GDM1 (cell line): ENCODE results near the gene RAPSN.
A peak's percentile ranks its signal among the peaks of the same experiment; 100 is the strongest.

Experiments used
- DNase-seq: peaks from one replicate; lab custom pipeline; 2025; lab: John Stamatoyannopoulos, UW

RAPSN gene

GRCh38 chr11:47464483-47464882 lies 15.5 kb upstream of the RAPSN start:
- DNase-seq: no peak

- DNase-seq: no peak
Measured at GRCh38 chr11:47461876-47462275, 12.9 kb upstream of the RAPSN start.

DNA sequence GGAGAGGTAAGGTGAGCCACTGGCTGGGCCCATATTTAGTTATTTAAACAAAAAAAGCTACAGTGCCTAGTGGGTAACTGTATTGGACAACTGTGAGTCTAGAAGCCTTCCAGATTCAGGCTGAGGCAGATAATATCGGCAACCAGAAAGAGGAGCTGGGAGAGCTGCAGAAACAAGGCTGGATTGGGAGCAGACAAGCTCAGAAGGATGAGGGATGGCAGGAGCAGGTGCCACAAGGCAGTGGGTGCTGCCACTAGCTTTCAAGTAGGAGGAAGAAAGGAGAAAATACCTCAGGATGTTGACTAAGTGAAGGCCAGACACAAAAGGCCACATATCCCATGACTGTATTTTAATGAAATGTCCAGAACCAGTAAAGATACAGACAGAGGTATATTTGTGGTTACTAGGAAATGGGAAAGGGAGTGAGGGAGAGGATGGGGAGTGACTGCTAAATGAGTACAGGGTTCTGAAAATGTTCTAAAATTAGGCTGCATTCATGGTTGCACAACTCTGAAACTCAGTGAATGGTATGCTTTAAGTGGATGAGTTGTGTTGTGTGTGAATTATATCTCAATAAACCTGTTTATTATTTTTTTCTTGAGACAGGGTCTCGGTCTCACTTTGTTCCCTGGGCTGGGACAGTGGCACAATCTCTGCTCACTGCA lies 11.8 kb upstream of the RAPSN start:
- DNase-seq: no peak

- DNase-seq: peak; percentile 75
Measured at GRCh38 chr11:47454258-47454671, 5.3 kb upstream of the RAPSN start.

DNA sequence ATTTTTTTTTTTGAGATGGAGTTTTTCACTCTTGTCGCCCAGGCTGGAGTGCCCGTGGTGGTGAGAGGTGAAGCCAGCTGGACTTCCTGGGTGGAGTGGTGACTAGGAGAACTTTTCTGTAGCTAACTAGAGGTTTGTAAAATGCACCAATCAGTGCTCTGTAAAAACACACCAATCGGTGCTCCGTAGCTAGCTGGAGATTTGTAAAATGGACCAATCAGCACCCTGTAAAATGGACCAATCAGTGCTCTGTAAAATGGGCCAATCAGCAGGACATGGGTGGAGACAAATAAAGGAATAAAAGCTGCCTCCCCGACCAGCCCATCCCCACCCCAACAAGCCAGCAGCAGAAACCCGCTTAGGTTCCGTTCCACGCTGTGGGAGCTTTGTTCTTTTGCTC lies 4.4 kb upstream of the RAPSN start:
- no peak for DNase-seq

GRCh38 chr11:47451990-47452389 lies 3.1 kb upstream of the RAPSN start:
- no peak for DNase-seq

GRCh38 chr11:47451436-47451835 lies 2.5 kb upstream of the RAPSN start:
- no peak for DNase-seq

DNA sequence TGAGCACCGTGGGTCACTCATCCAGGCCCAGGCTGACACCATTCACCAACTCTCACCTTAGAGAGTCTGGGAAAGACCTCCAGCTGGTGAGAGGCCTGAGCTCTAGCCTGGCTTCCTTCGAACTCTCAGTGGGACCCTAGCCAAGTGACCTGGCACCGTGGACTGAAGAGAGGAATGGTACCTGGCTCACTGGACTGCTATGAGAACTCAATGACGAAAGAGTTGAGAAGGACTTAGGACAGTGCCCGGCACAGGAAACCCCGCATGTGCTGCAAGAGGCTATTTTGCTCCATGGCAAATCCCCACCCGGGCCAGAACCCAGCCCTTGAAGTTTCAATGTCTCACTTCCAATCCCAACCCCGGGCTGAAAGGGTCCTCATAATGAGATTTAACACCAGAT lies 605 bp upstream of the RAPSN start:
- DNase-seq: no peak

- DNase-seq: no peak
Measured at GRCh38 chr11:47447906-47448305, 1.0 kb downstream of the RAPSN start.

DNA sequence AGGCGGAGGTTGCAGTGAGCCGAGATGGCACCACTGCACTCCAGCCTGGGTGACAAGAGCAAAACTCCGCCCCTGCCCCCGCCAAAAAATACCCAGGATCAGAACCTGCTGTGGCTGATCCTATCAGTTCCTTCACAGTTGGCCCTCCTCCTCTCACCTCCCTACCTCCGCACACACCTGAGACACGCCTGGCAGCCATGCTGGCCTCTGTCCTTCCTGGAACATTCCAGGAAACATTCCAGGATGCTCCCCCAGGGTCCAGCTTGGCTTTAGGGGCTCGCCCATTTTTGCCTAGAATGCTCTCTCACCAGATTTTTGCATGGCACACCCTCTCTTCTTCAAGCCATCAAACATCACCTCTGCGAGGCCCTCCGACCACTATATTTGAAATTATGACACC lies 2.1 kb downstream of the RAPSN start:
- DNase-seq: no peak

DNA sequence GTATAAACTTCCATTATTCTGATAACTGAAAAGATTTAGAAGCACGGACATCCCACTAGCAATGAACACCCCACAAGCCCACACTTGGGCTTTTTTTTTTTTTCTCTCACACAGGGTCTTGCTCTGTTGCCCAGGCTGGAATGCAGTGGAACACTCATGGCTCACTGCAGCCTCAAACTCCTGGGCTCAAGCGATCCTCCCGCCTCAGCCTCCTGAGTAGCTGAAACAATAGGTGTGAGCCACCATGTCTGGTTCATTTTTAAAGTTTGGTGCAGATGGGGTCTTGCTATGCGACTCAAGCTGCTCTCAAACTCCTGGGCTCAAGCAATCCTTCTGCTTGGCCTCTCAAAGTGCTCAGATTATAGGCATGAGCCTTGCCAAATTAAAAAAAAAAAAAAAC lies 3.1 kb downstream of the RAPSN start:
- DNase-seq: no peak

DNA sequence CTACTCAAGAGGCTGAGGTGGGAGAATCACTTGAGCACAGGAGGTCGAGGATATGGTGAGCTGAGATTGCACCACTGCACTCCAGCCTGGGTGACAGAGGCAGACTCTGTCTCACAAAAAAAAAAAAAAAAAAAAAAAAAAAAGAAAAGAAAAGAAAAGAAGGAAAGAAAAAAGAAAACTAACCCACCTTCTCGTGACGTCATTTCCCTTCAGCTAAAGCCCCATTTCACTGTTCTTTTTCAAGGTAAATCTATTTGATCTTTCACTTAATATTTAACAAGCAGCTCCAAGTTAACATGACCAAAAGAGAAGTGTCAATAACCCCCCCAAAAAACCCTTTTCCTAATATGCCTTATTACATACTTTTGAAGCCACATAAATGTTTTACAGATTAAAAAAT lies 5.1 kb downstream of the RAPSN start:
- no peak for DNase-seq

- no peak for DNase-seq
Measured at GRCh38 chr11:47443028-47443700, 5.8 kb downstream of the RAPSN start.

GRCh38 chr11:47442514-47442913 lies 6.4 kb downstream of the RAPSN start:
- DNase-seq: no peak

DNA sequence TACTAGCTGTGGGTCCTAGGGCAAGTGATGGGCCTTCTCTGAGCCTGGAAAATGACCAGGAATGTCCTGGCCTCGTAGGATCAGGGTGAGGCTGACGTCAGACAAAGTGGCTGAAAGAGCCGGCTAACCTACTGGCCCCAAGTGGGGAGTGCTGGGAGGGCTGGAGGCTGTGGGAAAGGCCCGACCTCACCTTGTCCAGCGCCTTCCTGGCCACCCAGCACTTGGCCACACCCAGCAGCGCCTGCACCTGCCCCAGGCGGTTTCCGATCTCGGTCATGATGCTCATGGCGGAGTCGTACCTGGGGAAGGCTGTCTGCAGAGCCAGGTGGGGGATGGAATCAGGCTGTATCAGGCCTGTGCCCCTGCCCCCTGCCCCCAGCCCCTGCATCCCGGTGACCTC lies 7.5 kb downstream of the RAPSN start:
- no peak for DNase-seq

DNA sequence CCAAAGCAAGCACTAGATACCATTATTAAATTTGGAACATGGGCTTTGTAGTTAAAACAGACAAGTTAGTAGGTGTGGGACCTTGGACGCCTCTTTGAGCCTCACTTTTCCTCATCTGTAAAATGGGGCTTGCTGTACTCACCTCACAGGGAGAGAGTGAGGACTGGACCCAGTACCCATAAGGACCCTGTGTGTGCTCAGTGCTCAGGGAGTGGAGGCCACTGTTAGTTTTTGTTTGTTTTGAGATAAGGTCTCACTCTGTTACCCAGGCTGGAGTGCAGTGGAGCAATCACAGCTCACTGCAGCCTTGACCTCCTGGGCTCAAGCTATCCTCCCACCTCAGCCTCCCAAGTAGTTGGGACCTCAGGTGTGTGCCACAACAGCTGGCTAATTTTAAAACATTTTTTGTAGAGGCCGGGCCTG lies 8.9 kb downstream of the RAPSN start:
- no peak for DNase-seq

GRCh38 chr11:47438721-47439120 lies 10.2 kb downstream of the RAPSN start:
- no peak for DNase-seq

DNA sequence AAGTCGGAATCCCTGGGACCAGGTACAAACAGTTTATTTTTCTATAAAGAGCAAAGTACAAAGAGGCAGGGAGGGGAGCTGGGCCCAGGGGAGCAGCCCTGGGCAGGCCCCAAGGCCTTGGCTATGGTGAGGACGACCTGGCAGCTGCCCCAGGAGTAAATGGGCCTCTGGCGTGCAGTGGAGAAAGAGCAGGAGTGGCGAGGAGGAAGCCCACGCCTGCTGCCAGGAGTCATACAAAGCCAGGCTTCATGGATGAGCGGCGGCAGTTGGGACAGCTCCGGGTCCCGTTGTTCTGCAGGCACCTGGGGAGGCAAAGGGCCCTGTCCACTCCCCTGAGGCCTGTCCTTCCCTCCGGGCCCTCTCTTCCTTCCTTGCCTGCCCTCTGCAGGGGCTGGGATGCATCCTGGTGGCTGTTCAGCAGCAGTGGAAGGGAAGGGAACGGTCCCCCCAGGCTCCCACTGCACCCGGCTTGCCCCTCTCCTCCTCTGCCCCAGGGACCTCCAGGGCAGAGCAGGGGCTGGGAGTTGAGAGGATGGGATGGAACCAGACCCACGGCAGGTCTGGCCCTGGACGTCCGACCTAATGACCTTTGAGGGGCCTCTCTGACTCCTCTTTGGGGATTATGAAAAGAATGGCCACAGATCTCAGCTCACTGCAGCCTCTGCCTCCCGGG lies 11.1 kb downstream of the RAPSN start:
- no peak for DNase-seq

DNA sequence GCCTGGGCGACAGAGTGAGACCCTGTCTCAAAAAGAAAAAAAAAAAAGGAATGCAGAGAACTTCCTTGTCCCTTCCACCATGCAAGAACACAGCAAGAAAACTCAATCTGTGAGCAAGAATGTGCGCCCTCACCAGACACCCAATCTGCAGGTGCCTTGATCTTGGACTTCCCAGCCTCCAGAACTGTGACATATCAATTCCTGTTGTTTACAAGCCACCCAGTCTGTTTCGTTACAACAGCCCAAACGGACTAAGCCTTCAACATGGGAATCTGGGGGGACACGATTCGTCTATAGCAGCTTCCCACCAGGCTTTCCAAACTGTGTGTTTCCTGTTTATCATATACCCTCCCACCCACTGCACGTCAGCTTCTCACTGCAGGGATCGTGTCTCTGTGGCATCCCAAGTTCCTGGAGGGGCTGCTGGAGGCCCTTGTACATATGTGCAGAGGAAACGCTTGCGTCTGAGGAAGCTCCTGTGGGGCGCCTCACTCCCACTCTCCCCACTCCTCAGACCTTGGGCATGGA lies 11.7 kb downstream of the RAPSN start:
- no peak for DNase-seq

- DNase-seq: no peak
Measured at GRCh38 chr11:47436726-47437125, 12.2 kb downstream of the RAPSN start.

DNA sequence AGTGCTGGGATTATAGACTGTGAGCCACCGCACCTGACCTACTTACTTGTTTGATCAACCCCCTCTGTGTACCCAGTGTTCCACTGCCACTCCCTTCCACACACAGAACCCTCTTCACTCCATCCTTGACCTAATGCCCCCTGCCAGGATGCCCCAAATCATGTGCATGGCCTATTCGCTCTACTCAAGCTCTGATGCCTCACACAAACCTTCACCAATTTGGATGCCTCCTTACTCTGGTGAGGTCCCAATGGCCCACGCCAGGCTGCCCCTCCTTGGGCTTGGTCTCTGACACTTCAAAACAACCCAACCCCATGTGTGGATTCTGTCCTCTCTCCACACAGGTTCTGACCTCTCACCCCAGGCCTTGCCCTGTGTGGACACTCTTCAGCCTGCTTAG lies 13.2 kb downstream of the RAPSN start:
- DNase-seq: no peak

- no peak for DNase-seq
Measured at GRCh38 chr11:47434011-47434786, 14.7 kb downstream of the RAPSN start.
